Measurements from ENCODE around the gene ERCC8.

Gene ERCC8

DNA sequence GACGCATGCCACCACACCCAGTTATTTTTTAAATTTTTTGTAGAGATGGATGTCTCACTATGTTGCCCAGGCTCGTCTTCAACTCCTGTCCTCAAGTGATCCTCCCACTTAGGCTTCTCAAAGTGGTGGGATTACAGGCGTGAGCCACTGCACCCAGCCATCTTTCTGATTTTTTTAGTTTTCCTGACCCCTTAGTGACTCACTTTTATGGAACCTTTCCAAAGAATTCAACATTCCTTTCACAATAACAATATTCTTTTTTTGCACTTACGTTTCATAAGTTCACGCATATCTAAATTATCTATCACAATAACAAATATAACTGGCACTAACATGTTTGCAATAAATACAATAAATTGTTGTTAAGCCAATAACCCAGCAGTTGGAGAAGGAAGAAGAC, 109.3 kb downstream of the ERCC8 start:
- no peak for DNase-seq (ENCODE audit: low read depth)

DNA sequence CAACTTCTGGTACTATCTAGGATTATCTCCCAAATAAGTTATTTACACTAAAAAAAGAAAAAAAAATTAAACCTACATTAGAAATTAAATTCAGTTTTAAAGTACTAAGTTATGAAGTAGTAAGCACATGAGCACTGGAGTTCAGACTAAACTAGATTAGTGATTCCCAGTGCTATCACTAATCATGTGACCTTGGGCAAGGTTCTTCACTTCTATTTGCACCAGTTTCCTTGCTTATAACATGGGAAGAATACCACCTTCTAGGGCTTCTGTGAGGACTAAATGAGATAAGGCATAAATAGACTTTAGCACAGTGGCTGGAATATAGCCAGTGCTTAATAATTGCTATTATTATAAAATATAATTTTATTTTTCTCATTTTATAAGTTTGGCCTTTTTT, 111.3 kb downstream of the ERCC8 start:
- no peak for DNase-seq (ENCODE audit: low read depth)

DNA sequence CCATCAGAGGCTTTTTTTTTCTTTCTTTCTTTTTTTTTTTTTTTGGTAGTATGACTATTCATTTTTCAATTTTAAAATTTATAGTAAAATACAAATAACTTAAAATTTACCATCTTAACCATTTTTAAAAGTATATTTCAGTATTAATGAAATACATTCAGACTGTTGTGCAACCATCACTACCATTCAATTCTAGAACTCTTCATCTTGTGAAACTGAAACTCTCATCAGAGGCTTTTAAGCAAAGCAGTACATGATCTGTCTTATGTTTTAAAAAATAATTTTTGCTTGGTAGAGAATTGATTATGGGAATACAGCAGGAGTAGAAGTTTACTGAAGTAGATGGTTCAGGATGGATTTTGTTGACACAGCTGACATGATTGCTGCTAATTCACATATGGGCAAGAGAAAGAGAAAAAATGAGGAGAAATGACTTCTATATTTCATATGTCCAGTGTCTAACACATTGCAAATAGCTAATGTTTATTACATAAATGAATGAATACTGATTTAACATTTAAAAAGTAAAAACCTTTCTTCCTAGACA, 114.2 kb downstream of the ERCC8 start:
- no peak for DNase-seq (ENCODE audit: low read depth)

DNA sequence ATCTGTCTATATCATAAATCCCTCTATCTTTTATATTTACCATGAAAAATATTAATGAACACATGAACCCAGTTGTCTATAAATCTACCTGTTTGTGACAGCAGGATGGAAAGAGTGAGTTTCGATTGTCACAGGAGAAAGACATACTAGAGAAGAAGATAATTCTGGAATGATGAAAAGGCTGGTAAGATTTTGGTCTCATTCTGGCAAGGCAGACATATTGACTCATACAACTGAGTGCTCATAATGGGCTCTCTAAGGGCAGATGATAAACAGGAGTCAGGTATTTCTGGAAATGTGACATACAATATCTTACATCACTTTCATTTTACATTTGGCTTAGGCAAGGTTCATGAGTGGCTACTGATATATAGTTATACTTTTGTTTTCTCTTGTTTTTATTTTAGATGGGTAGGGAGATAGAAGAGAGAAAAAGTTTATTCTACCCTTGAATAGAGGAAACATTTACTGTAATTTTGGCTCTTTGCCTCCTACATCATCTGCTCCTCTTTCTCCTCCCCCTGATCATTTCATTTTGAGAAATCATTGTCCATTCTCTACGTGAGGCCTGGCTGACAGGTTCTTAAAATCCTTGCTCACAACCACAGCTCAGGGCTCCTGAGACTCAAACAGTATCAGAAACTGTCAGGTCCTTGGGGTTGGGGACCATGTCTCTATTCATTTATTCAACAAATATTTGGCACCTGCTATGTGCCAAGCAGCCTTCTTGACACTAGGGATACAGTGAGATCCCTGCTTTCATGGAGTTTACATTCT, 115.2 kb downstream of the ERCC8 start:
- DNase-seq (ENCODE audit: low read depth) = no peak

DNA sequence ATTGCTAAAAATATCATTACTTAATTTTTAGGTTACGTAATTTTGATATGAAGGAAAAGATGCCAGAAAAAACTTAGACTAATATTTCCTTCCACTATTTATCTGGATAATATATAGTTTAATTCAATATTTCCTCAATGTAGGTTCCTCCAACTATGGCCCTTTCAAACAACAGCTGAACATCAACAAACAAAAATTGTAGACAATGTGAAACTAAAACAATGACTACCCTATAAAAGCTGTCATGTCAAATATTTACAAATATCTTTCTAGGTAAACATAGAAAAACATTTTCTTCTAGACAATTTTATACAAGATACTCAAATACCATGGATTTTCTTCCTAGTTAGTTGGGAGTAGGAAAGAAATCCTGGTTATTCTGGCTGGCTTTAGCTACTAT, 117.7 kb downstream of the ERCC8 start:
- DNase-seq (ENCODE audit: low read depth) = no peak

GRCh38 chr5:60826653-60827052, 118.2 kb downstream of the ERCC8 start:
- DNase-seq (ENCODE audit: low read depth) = no peak

Data from fibroblast of the conjunctiva (primary cell).